Heart right ventricle (tissue), 16 donors: ENCODE results near the gene KRT1. TPM values are rescaled to one million over a fixed set of nuclear protein-coding genes. Genes with fewer than 3 reads are reported as not detected.

Experiments
- ATAC-seq, 8 donors: fragments of 200-7000 bp; cut with Tn5 transposase; one replicate each; pipeline ENCODE4 v1.9.1; 2020; ENCODE audit warnings: mild to moderate bottlenecking in 8 of 8, moderate library complexity in 8 of 8, moderate number of reproducible peaks in 1 of 8
- DNase-seq, 2 donors: peaks; one replicate each; pipeline ENCODE4 v3.0.0-alpha.2; 2020
- H3K27ac ChIP-seq, 10 donors: fragments of 200-600 bp; sonication (generic) in 2 of 10; one replicate each; pipeline versions ENCODE4 v1.5.0 to v1.8.0; 2020 to 2022; ENCODE audit warnings: mild to moderate bottlenecking in 3 of 10
- H3K27me3 ChIP-seq, 7 donors: fragments of 200-600 bp; one replicate each; pipeline ENCODE4 v1.8.0; 2021 to 2022; ENCODE audit warnings: mild to moderate bottlenecking in 2 of 7
- H3K36me3 ChIP-seq, 9 donors: fragments of 200-600 bp; sonication (generic) in 1 of 9; one replicate each; pipeline versions ENCODE4 v1.5.0 to v1.8.0; 2020 to 2022; ENCODE audit warnings: mild to moderate bottlenecking in 2 of 9
- H3K4me1 ChIP-seq, 9 donors: fragments of 200-600 bp; sonication (generic) in 1 of 9; one replicate each; pipeline versions ENCODE4 v1.5.0 to v1.8.0; 2020 to 2022; ENCODE audit warnings: mild to moderate bottlenecking in 4 of 9
- H3K4me3 ChIP-seq, 10 donors: fragments of 200-600 bp; sonication (generic) in 2 of 10; one replicate each; pipeline versions ENCODE4 v1.5.0 to v1.8.0; 2020 to 2022; ENCODE audit warnings: mild to moderate bottlenecking in 7 of 10, moderate library complexity in 2 of 10
- H3K9me3 ChIP-seq, 11 donors: fragments of 200-600 bp in 10 of 11; sonication (generic) in 2 of 11; one replicate each; pipeline versions ENCODE4 v1.5.0 to v1.8.0; 2013 to 2022; ENCODE audit warnings: mild to moderate bottlenecking in 2 of 11, control low read depth in 1 of 11, moderate library complexity in 1 of 11
- CTCF ChIP-seq, 9 donors: fragments of 200-600 bp; sonication (generic) in 2 of 9; IDR thresholded peaks; one replicate each; pipeline versions ENCODE4 v1.5.0 to v1.8.0; 2021 to 2022; ENCODE audit warnings: antibody characterized with exemption in 9 of 9, mild to moderate bottlenecking in 5 of 9, moderate library complexity in 1 of 9
- WGBS, 2 donors: extraction: QIAGEN DNeasy Blood & Tissue Kit; methylation state at CpG; one replicate each; pipeline ENCODE4 v1.1.7; 2013; ENCODE audit warnings: inconsistent platforms in 1 of 2; 5-methylcytosine and 5-hydroxymethylcytosine counted together
- intact Hi-C, 10 donors: fragments of 100-400 bp; cut with DNase I; formaldehyde crosslinking; loops; one replicate each; pipeline versions ENCODE4 v1.11.1 to v1.14.2; 2022
- polyA plus RNA-seq, 2 donors: library from polyadenylated mRNA; stranded (reverse); fragments of 200-250 nt; gene quantifications; one replicate each; pipeline ENCODE4 v1.2.3, GENCODE V29; 2013
- total RNA-seq, 10 donors: library from RNA; stranded (reverse); fragmentation: NEBNext Ultra II Directional in 3 of 10; extraction: Animal tissue kit (Norgen Biotek cat#: 25700) in 3 of 10; gene quantifications; one replicate each; pipeline versions ENCODE4 v1.2.1 to v1.2.4, GENCODE V29; 2021 to 2023
- donor health status: Arrhythmogenic right ventricular cardiomyopathy.
- donor health status: ischemic (EF 13 %, LVEDD 7.1; RV severe dilation, severe dysfunction).
- donor health status: healthy with polysubstance abuse.
- donor health status: DM: no; HTN: yes; CAD: no.
- donor health status: DM: no; HTN: no; CAD: no.
- donor health status: ischemic (EF 25% LVEDD 6.9; RV normal size, moderate dysfunction).
- donor health status: ischemic (EF 25% LVEDD 5.7; RV mildly dilated, moderate dysfunction).
- donor health status: healthy.
- donor health status: DM: yes; HTN: yes; CAD: no.
- donor health status: Ischemic cardiomyopathy.
- donor health status: ischemic (EF 35%, LVEDD 5.7; RV mildly dilated, moderate dysfunction).
- donor health status: nonischemic (EF 11% LVEDD 7.7; RV severe dilation, severe dysfunction).
- donor health status: DM: yes; HTN: yes; CAD: no.
- donor health status: PGD.
- donor health status: ischemic (EF 29% LVEDD 5.4; RV normal size, mild dysfunction).
- donor health status: nonischemic (EF 23%, LVEDD 6.1; RV moderate dilation, normal function).

The KRT1 gene
- total and polyA plus RNA-seq, 12 donors, result not detected

GRCh38 chr12:52692254-52692653, 12.0 kb upstream of the KRT1 start:
- no peaks in the 10 kb centered on the region for H3K36me3 ChIP-seq
- H3K9me3 ChIP-seq, result no peaks in the 10 kb centered on the region
- no peak overlapping the region for H3K4me3 ChIP-seq
- H3K27me3 ChIP-seq, result peaks cover 0 to 77% (median 57%) of the 10 kb centered on the region in 7 donors
- TF ChIP-seq CTCF (IDR thresholded peaks at IDR 0.05), result no peak
- DNase-seq (no peak), ATAC-seq (no peak)
- 61 to 76% methylated on average over 8 of the region's 8 CpGs for WGBS, 2 donors
- intact Hi-C loops, result no loop called here
- no peak overlapping the region for H3K27ac ChIP-seq
- H3K4me1 ChIP-seq, result peaks cover 0 to 12% (median 9%) of the 10 kb centered on the region in 9 donors

GRCh38 chr12:52691841-52692150, 11.6 kb upstream of the KRT1 start:
- intact Hi-C loops, result no loop called here
- H3K27me3 ChIP-seq, result peaks cover 0 to 77% (median 59%) of the 10 kb centered on the region in 7 donors
- peaks cover 0 to 12% (median 9%) of the 10 kb centered on the region in 9 donors for H3K4me1 ChIP-seq
- no peak overlapping the region for H3K27ac ChIP-seq
- no peak overlapping the region for H3K4me3 ChIP-seq
- DNase-seq, result no peak
- no peak for ATAC-seq
- WGBS, 2 donors, result 55 to 64% methylated on average over 2 of the region's 2 CpGs
- TF ChIP-seq CTCF (IDR thresholded peaks at IDR 0.05), result no peak
- H3K9me3 ChIP-seq, result no peaks in the 10 kb centered on the region
- H3K36me3 ChIP-seq, result no peaks in the 10 kb centered on the region

- Histone ChIP-seq H3K27ac (no peak overlapping the region), H3K4me3 (peak overlapping the region in 6 of 10 donors; percentile 14 to 37 (median 28)), H3K36me3 (no peaks in the 10 kb centered on the region), H3K27me3 (peaks cover 0 to 78% (median 59%) of the 10 kb centered on the region in 7 donors), H3K9me3 (no peaks in the 10 kb centered on the region), H3K4me1 (peaks cover 0 to 12% (median 9%) of the 10 kb centered on the region in 9 donors)
- 4 to 7% methylated on average over 43 to 45 of the region's 45 CpGs for WGBS, 2 donors
- DNase-seq (peak in 1 of 2 donors; percentile 21), ATAC-seq (peak in 1 of 8 donors; percentile 27)
- no peak for TF ChIP-seq CTCF (IDR thresholded peaks at IDR 0.05)
- intact Hi-C loops, result no loop called here
These were observed 11.1 kb upstream of the KRT1 start for GRCh38 chr12:52691076-52691840.

- H3K4me1 ChIP-seq, result peaks cover 0 to 12% (median 9%) of the 10 kb centered on the region in 9 donors
- DNase-seq (no peak), ATAC-seq (no peak)
- WGBS, 2 donors, result 57 to 62% methylated on average over 8 of the region's 8 CpGs
- no peak for TF ChIP-seq CTCF (IDR thresholded peaks at IDR 0.05)
- H3K36me3 ChIP-seq, result no peaks in the 10 kb centered on the region
- intact Hi-C loops, result no loop called here
- peak overlapping the region in 5 of 10 donors; percentile 14 to 37 (median 30) for H3K4me3 ChIP-seq
- no peak overlapping the region for H3K27ac ChIP-seq
- H3K27me3 ChIP-seq, result peaks cover 0 to 84% (median 62%) of the 10 kb centered on the region in 7 donors
- H3K9me3 ChIP-seq, result no peaks in the 10 kb centered on the region
These were observed 10.3 kb upstream of the KRT1 start for GRCh38 chr12:52690351-52691075.
